WTC11 (cell line): ENCODE measurements around the gene HECW1. TPM values are rescaled to one million over a fixed set of nuclear protein-coding genes. Genes with fewer than 3 reads are reported as not detected.

Experiments
- ATAC-seq: fragments of 200-7000 bp; cut with Tn5 transposase; 2 replicates; pipeline ENCODE4 v1.10.0; 2021; ENCODE audit warnings: mild to moderate bottlenecking, moderate library complexity
- CTCF ChIA-PET: fragments of 300-600 bp; sonication (Branson Sonifier 250); formaldehyde crosslinking; loops from one replicate; lab custom pipeline; 2021; ENCODE audit warnings: antibody characterized with exemption; lab: Charles Lee
- POLR2A ChIA-PET: fragments of 350-600 bp; sonication (Branson Sonifier 250); formaldehyde crosslinking; loops from one replicate; lab custom pipeline; 2021; ENCODE audit warnings: antibody characterized with exemption; lab: Charles Lee
- DNase-seq: peaks from one replicate; pipeline ENCODE4 v3.0.0; 2021; ENCODE audit warnings: low spot score
- H3K27ac Mint-ChIP-seq: 2 replicates; pipeline ENCODE4 v1.8.0; 2021; ENCODE audit warnings: mixed read lengths
- H3K27me3 Mint-ChIP-seq: 2 replicates; pipeline ENCODE4 v1.8.0; 2021; ENCODE audit warnings: low read depth, mild to moderate bottlenecking, moderate library complexity, mixed read lengths
- H3K36me3 Mint-ChIP-seq: 2 replicates; pipeline ENCODE4 v1.8.0; 2021; ENCODE audit warnings: mixed read lengths
- H3K4me1 Mint-ChIP-seq: 2 replicates; pipeline ENCODE4 v1.8.0; 2022; ENCODE audit warnings: mixed read lengths
- H3K4me3 Mint-ChIP-seq: 2 replicates; pipeline ENCODE4 v1.8.0; 2021; ENCODE audit warnings: mild to moderate bottlenecking, moderate library complexity, mixed read lengths
- H3K9me3 Mint-ChIP-seq: 2 replicates; pipeline ENCODE4 v1.8.0; 2021; ENCODE audit warnings: mixed read lengths
- CREB1 ChIP-seq: sonication (generic); formaldehyde crosslinking; IDR thresholded peaks from 2 replicates; pipeline ENCODE4 v1.8.0; 2023; ENCODE audit warnings: mild to moderate bottlenecking, missing genetic modification reagents
- EMX1 ChIP-seq: fragments of 250-450 bp; sonication (Bioruptor Pico); IDR thresholded peaks from 2 replicates; pipeline ENCODE4 v1.8.0; 2021; ENCODE audit warnings: mild to moderate bottlenecking
- GRHL2 ChIP-seq: fragments of 250-450 bp; sonication (Bioruptor Pico); IDR thresholded peaks from 2 replicates; pipeline ENCODE4 v1.8.0; 2022; ENCODE audit warnings: mild to moderate bottlenecking, moderate library complexity; ENCODE audit not compliant: insufficient replicate concordance, severe bottlenecking
- JAZF1 ChIP-seq: fragments of 250-450 bp; sonication (Bioruptor Pico); IDR thresholded peaks from 2 replicates; pipeline ENCODE4 v1.9.0; 2021; ENCODE audit warnings: moderate library complexity, mild to moderate bottlenecking, inconsistent platforms
- MXD4 ChIP-seq: fragments of 250-450 bp; sonication (Bioruptor Pico); IDR thresholded peaks from 2 replicates; pipeline ENCODE4 v1.8.0; 2021; ENCODE audit warnings: mild to moderate bottlenecking, moderate library complexity, borderline replicate concordance
- NFATC4 ChIP-seq: fragments of 250-450 bp; sonication (Bioruptor Pico); IDR thresholded peaks from 2 replicates; pipeline ENCODE4 v1.9.0; 2021; ENCODE audit warnings: mild to moderate bottlenecking
- NFE2L1 ChIP-seq: sonication (generic); formaldehyde crosslinking; IDR thresholded peaks from 2 replicates; pipeline ENCODE4 v1.8.1; 2023; ENCODE audit warnings: missing genetic modification reagents
- NFYB ChIP-seq: sonication (generic); formaldehyde crosslinking; conservative IDR thresholded peaks from 2 replicates; pipeline ENCODE4 v1.8.0; 2022; ENCODE audit warnings: low read depth, missing genetic modification reagents
- NR1H2 ChIP-seq: sonication (generic); formaldehyde crosslinking; IDR thresholded peaks from 2 replicates; pipeline ENCODE4 v1.9.0; 2021; ENCODE audit warnings: mild to moderate bottlenecking, moderate library complexity, missing genetic modification reagents
- NR2C2 ChIP-seq: sonication (generic); formaldehyde crosslinking; IDR thresholded peaks from 2 replicates; pipeline ENCODE4 v1.8.0; 2022; ENCODE audit warnings: mild to moderate bottlenecking, missing genetic modification reagents
- PRRX2 ChIP-seq: fragments of 250-450 bp; sonication (Bioruptor Pico); IDR thresholded peaks from 2 replicates; pipeline ENCODE4 v1.8.0; 2021; ENCODE audit warnings: mild to moderate bottlenecking
- SMAD3 ChIP-seq: sonication (generic); formaldehyde crosslinking; IDR thresholded peaks from 2 replicates; pipeline ENCODE4 v1.8.0; 2022; ENCODE audit warnings: missing genetic modification reagents, mild to moderate bottlenecking, borderline replicate concordance
- TP53 ChIP-seq: sonication (generic); formaldehyde crosslinking; IDR thresholded peaks from 2 replicates; pipeline ENCODE4 v1.8.1; 2023; ENCODE audit warnings: mild to moderate bottlenecking, missing genetic modification reagents
- ZNF423 ChIP-seq: fragments of 250-450 bp; sonication (Bioruptor Pico); IDR thresholded peaks from 2 replicates; pipeline ENCODE4 v2.1.2; 2022; ENCODE audit warnings: mild to moderate bottlenecking, moderate library complexity
- total RNA-seq: library from RNA; stranded (reverse); gene quantifications from 3 replicates; pipeline ENCODE4 v1.2.3, GENCODE V29; 2021
- TF ChIP-seq, protein P1 (sequence below): fragments of 250-450 bp; sonication (Bioruptor Pico); IDR thresholded peaks from 2 replicates; pipeline ENCODE4 v1.9.0; 2021; ENCODE audit warnings: mild to moderate bottlenecking, borderline replicate concordance
- TF ChIP-seq, protein P2 (sequence below): sonication (generic); formaldehyde crosslinking; IDR thresholded peaks from 2 replicates; pipeline ENCODE4 v1.8.1; 2022; ENCODE audit warnings: low read depth, mild to moderate bottlenecking, moderate library complexity, missing genetic modification reagents, borderline replicate concordance
- TF ChIP-seq, protein P3 (sequence below): sonication (generic); formaldehyde crosslinking; IDR thresholded peaks from 2 replicates; pipeline ENCODE4 v1.8.1; 2022; ENCODE audit warnings: mild to moderate bottlenecking, missing genetic modification reagents, moderate library complexity, borderline replicate concordance
- TF ChIP-seq, protein P4 (sequence below): sonication (generic); formaldehyde crosslinking; IDR thresholded peaks from 2 replicates; pipeline ENCODE4 v1.8.0; 2022; ENCODE audit warnings: mild to moderate bottlenecking, missing genetic modification reagents
- TF ChIP-seq, protein P5 (sequence below): sonication (generic); formaldehyde crosslinking; conservative IDR thresholded peaks from 2 replicates; pipeline ENCODE4 v1.8.1; 2023; ENCODE audit warnings: mild to moderate bottlenecking, low read depth, missing genetic modification reagents, moderate library complexity

The HECW1 gene
- total RNA-seq, 1 experiment from 2014 or later = 6.1 TPM

DNA sequence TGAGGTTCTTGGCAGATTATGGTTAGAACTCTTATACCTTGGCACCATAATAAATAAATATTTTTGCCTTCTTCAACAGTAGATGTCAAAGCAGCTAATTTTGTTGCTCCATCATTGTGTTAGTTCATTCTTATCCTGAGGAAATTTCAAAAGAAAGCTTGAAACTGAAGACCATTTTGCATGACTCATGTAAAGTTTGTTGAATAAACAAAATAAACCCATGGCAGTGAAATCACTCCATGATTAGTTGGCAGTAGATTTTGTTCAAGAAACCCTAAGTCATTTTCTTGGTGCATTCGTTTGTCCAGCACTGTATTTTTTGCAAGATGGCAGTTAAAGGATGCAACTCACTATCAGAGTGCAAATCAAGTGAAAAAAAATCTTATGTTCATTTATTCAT is 91.6 kb downstream of the HECW1 start:
- Mint-ChIP-seq H3K4me1 (peaks cover 46% of the 10 kb centered on the region), H3K27ac (no peak overlapping the region), H3K9me3 (no peaks in the 10 kb centered on the region), H3K4me3 (no peak overlapping the region), H3K36me3 (no peaks in the 10 kb centered on the region), H3K27me3 (no peaks in the 10 kb centered on the region)
- TF ChIP-seq MXD4 = no peak
- TF ChIP-seq NR2C2 (CRISPR knock-in tag) = no peak
- no peak for TF ChIP-seq NR1H2 (CRISPR knock-in tag)
- TF ChIP-seq, protein P1, sequence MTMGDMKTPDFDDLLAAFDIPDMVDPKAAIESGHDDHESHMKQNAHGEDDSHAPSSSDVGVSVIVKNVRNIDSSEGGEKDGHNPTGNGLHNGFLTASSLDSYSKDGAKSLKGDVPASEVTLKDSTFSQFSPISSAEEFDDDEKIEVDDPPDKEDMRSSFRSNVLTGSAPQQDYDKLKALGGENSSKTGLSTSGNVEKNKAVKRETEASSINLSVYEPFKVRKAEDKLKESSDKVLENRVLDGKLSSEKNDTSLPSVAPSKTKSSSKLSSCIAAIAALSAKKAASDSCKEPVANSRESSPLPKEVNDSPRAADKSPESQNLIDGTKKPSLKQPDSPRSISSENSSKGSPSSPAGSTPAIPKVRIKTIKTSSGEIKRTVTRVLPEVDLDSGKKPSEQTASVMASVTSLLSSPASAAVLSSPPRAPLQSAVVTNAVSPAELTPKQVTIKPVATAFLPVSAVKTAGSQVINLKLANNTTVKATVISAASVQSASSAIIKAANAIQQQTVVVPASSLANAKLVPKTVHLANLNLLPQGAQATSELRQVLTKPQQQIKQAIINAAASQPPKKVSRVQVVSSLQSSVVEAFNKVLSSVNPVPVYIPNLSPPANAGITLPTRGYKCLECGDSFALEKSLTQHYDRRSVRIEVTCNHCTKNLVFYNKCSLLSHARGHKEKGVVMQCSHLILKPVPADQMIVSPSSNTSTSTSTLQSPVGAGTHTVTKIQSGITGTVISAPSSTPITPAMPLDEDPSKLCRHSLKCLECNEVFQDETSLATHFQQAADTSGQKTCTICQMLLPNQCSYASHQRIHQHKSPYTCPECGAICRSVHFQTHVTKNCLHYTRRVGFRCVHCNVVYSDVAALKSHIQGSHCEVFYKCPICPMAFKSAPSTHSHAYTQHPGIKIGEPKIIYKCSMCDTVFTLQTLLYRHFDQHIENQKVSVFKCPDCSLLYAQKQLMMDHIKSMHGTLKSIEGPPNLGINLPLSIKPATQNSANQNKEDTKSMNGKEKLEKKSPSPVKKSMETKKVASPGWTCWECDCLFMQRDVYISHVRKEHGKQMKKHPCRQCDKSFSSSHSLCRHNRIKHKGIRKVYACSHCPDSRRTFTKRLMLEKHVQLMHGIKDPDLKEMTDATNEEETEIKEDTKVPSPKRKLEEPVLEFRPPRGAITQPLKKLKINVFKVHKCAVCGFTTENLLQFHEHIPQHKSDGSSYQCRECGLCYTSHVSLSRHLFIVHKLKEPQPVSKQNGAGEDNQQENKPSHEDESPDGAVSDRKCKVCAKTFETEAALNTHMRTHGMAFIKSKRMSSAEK (CRISPR knock-in tag) = no peak
- TF ChIP-seq, protein P2, sequence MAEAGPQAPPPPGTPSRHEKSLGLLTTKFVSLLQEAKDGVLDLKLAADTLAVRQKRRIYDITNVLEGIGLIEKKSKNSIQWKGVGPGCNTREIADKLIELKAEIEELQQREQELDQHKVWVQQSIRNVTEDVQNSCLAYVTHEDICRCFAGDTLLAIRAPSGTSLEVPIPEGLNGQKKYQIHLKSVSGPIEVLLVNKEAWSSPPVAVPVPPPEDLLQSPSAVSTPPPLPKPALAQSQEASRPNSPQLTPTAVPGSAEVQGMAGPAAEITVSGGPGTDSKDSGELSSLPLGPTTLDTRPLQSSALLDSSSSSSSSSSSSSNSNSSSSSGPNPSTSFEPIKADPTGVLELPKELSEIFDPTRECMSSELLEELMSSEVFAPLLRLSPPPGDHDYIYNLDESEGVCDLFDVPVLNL (CRISPR knock-in tag) = no peak
- TF ChIP-seq EMX1 (CRISPR knock-in tag) = no peak
- no peak for TF ChIP-seq GRHL2 (CRISPR knock-in tag)
- DNase-seq (no peak), ATAC-seq (no peak)
- ChIA-PET POLR2A (no interaction called here), CTCF (interaction anchor here (1.0 to 2.7 kb wide), 2 partner anchors 57 to 263 kb away, joined by 3 to 8 read pairs; no protein-coding TSS in a partner anchor)

DNA sequence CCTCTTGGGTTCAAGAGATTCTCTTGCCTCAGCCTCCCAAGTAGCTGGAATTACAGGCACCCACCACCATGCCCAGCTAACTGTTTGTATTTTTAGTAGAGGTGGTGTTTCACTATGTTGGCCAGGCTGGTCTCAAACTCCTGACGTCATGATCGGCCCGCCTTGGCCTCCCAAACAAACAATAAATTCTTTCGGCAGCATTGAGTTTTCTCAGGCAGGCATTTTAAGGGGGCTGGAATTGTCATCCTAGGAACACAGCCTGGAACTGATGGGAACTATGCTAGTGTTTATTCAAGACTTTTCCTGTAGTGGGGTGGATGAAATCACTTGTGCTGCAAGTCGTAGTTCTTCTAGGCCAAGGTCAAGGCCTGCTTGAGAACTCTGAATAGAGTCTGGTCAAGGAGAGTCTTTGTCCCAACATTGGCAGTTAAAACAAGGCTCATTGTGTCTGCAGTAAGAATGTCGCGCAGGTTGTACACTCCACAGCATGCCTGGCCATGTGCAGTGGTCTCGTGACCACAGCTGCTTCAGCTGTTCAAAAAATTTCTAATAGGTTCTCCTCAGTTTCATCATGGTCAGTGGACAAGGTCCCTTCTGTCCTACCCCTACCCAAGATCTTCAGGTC is 92.8 kb downstream of the HECW1 start:
- no peak overlapping the region for H3K27ac Mint-ChIP-seq
- CTCF ChIA-PET = interaction anchor here (1.0 to 2.7 kb wide), 2 partner anchors 56 to 264 kb away, joined by 3 to 8 read pairs; no protein-coding TSS in a partner anchor
- POLR2A ChIA-PET = no interaction called here

More for the DNA sequence above, 92.8 kb downstream of the HECW1 start:
- TF ChIP-seq PRRX2 (CRISPR knock-in tag) (no peak), CREB1 (no peak), NFATC4 (CRISPR knock-in tag) (no peak), JAZF1 (CRISPR knock-in tag) (no peak), SMAD3 (CRISPR knock-in tag) (no peak), NFE2L1 (CRISPR knock-in tag) (no peak), ZNF423 (CRISPR knock-in tag) (no peak), TP53 (no peak), NFYB (CRISPR knock-in tag) (no peak)
- TF ChIP-seq, protein P3, sequence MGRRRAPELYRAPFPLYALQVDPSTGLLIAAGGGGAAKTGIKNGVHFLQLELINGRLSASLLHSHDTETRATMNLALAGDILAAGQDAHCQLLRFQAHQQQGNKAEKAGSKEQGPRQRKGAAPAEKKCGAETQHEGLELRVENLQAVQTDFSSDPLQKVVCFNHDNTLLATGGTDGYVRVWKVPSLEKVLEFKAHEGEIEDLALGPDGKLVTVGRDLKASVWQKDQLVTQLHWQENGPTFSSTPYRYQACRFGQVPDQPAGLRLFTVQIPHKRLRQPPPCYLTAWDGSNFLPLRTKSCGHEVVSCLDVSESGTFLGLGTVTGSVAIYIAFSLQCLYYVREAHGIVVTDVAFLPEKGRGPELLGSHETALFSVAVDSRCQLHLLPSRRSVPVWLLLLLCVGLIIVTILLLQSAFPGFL = no peak
- TF ChIP-seq, protein P4, sequence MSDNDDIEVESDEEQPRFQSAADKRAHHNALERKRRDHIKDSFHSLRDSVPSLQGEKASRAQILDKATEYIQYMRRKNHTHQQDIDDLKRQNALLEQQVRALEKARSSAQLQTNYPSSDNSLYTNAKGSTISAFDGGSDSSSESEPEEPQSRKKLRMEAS (CRISPR knock-in tag) = no peak
- TF ChIP-seq, protein P5, sequence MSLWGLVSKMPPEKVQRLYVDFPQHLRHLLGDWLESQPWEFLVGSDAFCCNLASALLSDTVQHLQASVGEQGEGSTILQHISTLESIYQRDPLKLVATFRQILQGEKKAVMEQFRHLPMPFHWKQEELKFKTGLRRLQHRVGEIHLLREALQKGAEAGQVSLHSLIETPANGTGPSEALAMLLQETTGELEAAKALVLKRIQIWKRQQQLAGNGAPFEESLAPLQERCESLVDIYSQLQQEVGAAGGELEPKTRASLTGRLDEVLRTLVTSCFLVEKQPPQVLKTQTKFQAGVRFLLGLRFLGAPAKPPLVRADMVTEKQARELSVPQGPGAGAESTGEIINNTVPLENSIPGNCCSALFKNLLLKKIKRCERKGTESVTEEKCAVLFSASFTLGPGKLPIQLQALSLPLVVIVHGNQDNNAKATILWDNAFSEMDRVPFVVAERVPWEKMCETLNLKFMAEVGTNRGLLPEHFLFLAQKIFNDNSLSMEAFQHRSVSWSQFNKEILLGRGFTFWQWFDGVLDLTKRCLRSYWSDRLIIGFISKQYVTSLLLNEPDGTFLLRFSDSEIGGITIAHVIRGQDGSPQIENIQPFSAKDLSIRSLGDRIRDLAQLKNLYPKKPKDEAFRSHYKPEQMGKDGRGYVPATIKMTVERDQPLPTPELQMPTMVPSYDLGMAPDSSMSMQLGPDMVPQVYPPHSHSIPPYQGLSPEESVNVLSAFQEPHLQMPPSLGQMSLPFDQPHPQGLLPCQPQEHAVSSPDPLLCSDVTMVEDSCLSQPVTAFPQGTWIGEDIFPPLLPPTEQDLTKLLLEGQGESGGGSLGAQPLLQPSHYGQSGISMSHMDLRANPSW (CRISPR knock-in tag) = no peak
- TF ChIP-seq, all 79 proteins: peak for 0
- Mint-ChIP-seq H3K4me3 (no peak overlapping the region), H3K9me3 (peaks cover 4% of the 10 kb centered on the region), H3K36me3 (no peaks in the 10 kb centered on the region), H3K27me3 (no peaks in the 10 kb centered on the region), H3K4me1 (peaks cover 55% of the 10 kb centered on the region)
- ATAC-seq (no peak), DNase-seq (no peak)
